HG03457 (cell line): ENCODE measurements around the gene ROBO1.

Source experiments
- ATAC-seq: cut with Tn5 transposase; IDR thresholded peaks from one replicate; pipeline ENCODE4 v1.9.1; 2021; ENCODE audit warnings: moderate number of reproducible peaks; ENCODE audit not compliant: unreplicated experiment

The ROBO1 gene

GRCh38 chr3:78993375-78993774 lies 774.4 kb downstream of the ROBO1 start:
- ATAC-seq = no peak

- ATAC-seq = no peak
Measured at GRCh38 chr3:78992830-78993229, 775.0 kb downstream of the ROBO1 start.

GRCh38 chr3:78992400-78992799 lies 775.4 kb downstream of the ROBO1 start:
- no peak for ATAC-seq

GRCh38 chr3:78991656-78992055 lies 776.1 kb downstream of the ROBO1 start:
- ATAC-seq = no peak

- no peak for ATAC-seq
Measured at GRCh38 chr3:78990156-78990555, 777.6 kb downstream of the ROBO1 start.

GRCh38 chr3:78988324-78988723 lies 779.5 kb downstream of the ROBO1 start:
- no peak for ATAC-seq

GRCh38 chr3:78986416-78987101 lies 781.2 kb downstream of the ROBO1 start:
- no peak for ATAC-seq

- ATAC-seq = no peak
Measured at GRCh38 chr3:78985981-78986380, 781.8 kb downstream of the ROBO1 start.

GRCh38 chr3:78979028-78979427 lies 788.8 kb downstream of the ROBO1 start:
- no peak for ATAC-seq

GRCh38 chr3:78978037-78978436 lies 789.8 kb downstream of the ROBO1 start:
- no peak for ATAC-seq

- ATAC-seq = no peak
Measured at GRCh38 chr3:78977073-78977472, 790.7 kb downstream of the ROBO1 start.

- no peak for ATAC-seq
Measured at GRCh38 chr3:78976200-78976599, 791.6 kb downstream of the ROBO1 start.

- no peak for ATAC-seq
Measured at GRCh38 chr3:78974181-78974790, 793.5 kb downstream of the ROBO1 start.

- no peak for ATAC-seq
Measured at GRCh38 chr3:78972617-78973301, 795.0 kb downstream of the ROBO1 start.

GRCh38 chr3:78970656-78971055 lies 797.1 kb downstream of the ROBO1 start:
- ATAC-seq = no peak

GRCh38 chr3:78969483-78969882 lies 798.3 kb downstream of the ROBO1 start:
- ATAC-seq = no peak

GRCh38 chr3:78967061-78967460 lies 800.7 kb downstream of the ROBO1 start:
- ATAC-seq = no peak

- ATAC-seq = no peak
Measured at GRCh38 chr3:78963771-78964170, 804.0 kb downstream of the ROBO1 start.

GRCh38 chr3:78957456-78957855 lies 810.3 kb downstream of the ROBO1 start:
- ATAC-seq = no peak

- no peak for ATAC-seq
Measured at GRCh38 chr3:78951342-78951945, 816.4 kb downstream of the ROBO1 start.

GRCh38 chr3:78941587-78941986 lies 826.2 kb downstream of the ROBO1 start:
- ATAC-seq = no peak

- ATAC-seq = no peak
Measured at GRCh38 chr3:78940626-78941025, 827.2 kb downstream of the ROBO1 start.
